Thyroid gland (tissue), 4 donors: ENCODE data around the gene SYNE3.

ENCODE experiments used
- CTCF ChIP-seq, 6 experiments: fragments of 200-600 bp in 3 of 6; fragments of 450-650 bp in 3 of 6; sonication (generic) in 3 of 6; IDR thresholded peaks; one replicate each; pipeline ENCODE4 v1.5.1; 2016 to 2019; ENCODE audit warnings: antibody characterized with exemption in 6 of 6, mild to moderate bottlenecking in 2 of 6, inconsistent platforms in 1 of 6, moderate library complexity in 1 of 6
- POLR2A ChIP-seq, 2 donors: fragments of 450-650 bp; IDR thresholded peaks; one replicate each; pipeline ENCODE4 v1.6.1; 2017; ENCODE audit warnings: antibody characterized with exemption in 2 of 2, mild to moderate bottlenecking in 2 of 2, moderate library complexity in 1 of 2

- TF ChIP-seq CTCF (IDR thresholded peaks at IDR 0.05) (no peak), POLR2A (IDR thresholded peaks at IDR 0.05) (no peak)
Measured at GRCh38 chr14:95483309-95484165, 32.9 kb downstream of the SYNE3 start.
